HEK293T (cell line): ENCODE data around the gene TRAM2.

ENCODE experiments used
- ARNT ChIP-seq: fragments of 450-650 bp; IDR thresholded peaks from 2 replicates; pipeline ENCODE4 v1.6.1; 2017; ENCODE audit warnings: mild to moderate bottlenecking
- FOXA1 ChIP-seq: fragments of 450-650 bp; IDR thresholded peaks from 2 replicates; pipeline ENCODE4 v1.6.1; 2016; ENCODE audit warnings: mild to moderate bottlenecking
- FOXM1 ChIP-seq: fragments of 450-650 bp; IDR thresholded peaks from 2 replicates; pipeline ENCODE4 v1.6.1; 2017; ENCODE audit warnings: mild to moderate bottlenecking, borderline replicate concordance
- HDGF ChIP-seq: fragments of 450-650 bp; IDR thresholded peaks from 2 replicates; pipeline ENCODE4 v1.6.1; 2017; ENCODE audit warnings: antibody characterized with exemption, borderline replicate concordance
- NFRKB ChIP-seq: fragments of 450-650 bp; IDR thresholded peaks from 2 replicates; pipeline ENCODE4 v1.6.1; 2016; ENCODE audit warnings: mild to moderate bottlenecking, moderate library complexity
- SP1 ChIP-seq: fragments of 450-650 bp; IDR thresholded peaks from 2 replicates; pipeline ENCODE4 v1.6.1; 2017
- ZNF384 ChIP-seq: fragments of 450-650 bp; IDR thresholded peaks from 2 replicates; pipeline ENCODE4 v1.6.1; 2016
- TF ChIP-seq, protein P1 (sequence below): fragments of 450-650 bp; IDR thresholded peaks from 2 replicates; pipeline ENCODE4 v1.6.1; 2016

DNA sequence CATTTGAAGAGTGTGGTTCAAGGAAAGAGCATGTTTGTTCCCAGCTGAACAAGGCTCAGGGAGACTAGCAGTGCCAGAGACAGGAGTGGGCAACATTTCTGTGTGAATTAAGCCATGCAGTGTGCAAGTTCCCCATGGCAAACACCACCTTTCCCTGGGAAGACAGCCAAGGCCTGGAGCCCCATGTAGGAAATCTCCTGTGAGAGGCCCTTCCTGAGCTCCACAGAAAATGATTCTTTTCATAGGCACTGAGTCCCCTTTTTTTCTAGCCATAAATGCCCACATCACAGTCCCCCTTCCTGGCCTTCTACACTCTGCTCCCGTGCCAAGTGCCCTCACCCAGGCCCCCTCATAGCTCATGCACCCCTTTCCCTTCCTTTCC, 11.8 kb upstream of the TRAM2 start:
- TF ChIP-seq, protein P1, sequence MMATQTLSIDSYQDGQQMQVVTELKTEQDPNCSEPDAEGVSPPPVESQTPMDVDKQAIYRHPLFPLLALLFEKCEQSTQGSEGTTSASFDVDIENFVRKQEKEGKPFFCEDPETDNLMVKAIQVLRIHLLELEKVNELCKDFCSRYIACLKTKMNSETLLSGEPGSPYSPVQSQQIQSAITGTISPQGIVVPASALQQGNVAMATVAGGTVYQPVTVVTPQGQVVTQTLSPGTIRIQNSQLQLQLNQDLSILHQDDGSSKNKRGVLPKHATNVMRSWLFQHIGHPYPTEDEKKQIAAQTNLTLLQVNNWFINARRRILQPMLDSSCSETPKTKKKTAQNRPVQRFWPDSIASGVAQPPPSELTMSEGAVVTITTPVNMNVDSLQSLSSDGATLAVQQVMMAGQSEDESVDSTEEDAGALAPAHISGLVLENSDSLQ = no peak
- TF ChIP-seq SP1 (no peak), FOXM1 (no peak), HDGF (no peak), FOXA1 (no peak), ZNF384 (no peak), ARNT (no peak), NFRKB (no peak)
